ENCODE measurements around the gene SLC12A3. TPM values are rescaled to one million over a fixed set of nuclear protein-coding genes. Genes with fewer than 3 reads are reported as not detected.

SLC12A3 gene
- total RNA-seq, 2 donors from 2014 or later, result not detected

DNA sequence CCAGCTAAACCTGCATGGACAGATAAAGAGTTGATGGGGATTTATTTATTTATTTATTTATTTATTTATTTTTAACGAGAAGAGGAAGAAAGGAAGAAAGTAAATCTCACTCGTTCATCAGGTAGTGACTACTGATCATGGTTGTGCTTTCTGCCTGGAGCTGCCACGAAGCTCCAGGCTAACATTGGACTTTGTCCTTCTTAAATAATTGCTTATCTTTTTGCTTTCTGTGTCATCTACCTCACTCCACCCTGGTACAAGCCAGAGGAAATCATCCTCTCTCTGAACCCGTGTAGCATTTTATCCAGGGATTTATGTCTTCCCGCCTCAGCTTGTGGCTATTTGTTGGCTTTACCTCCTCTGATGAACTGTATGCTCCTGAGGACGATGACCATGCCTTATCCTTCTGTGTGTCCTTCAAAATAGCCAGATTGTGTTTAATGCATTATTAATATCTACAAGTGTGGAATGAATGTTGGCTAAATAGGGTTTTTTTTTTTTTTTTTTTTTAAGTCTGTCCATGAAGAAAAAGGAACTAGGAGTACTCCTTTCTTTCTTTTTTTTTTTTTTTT lies 8.0 kb upstream of the SLC12A3 start:
- no peak for DNase-seq (ENCODE audit: low spot score)
- ATAC-seq (ENCODE audit: insufficient number of reproducible peaks, low FRiP score, low read depth), result no peak
- no peak overlapping the region for H3K27ac ChIP-seq
- H3K27me3 ChIP-seq (replicated peaks; ENCODE audit: insufficient read depth), result no peaks in the 10 kb centered on the region
- no peaks in the 10 kb centered on the region for H3K36me3 ChIP-seq
- no peak overlapping the region for H3K4me3 ChIP-seq
- no peaks in the 10 kb centered on the region for H3K9me3 ChIP-seq
- no peaks in the 10 kb centered on the region for H3K4me1 ChIP-seq (ENCODE audit: control insufficient read depth in 1 of 2, low read depth in 2 of 2)
- TF ChIP-seq CTCF (IDR thresholded peaks at IDR 0.05), result no peak

- H3K27me3 ChIP-seq (replicated peaks; ENCODE audit: insufficient read depth), result no peaks in the 10 kb centered on the region
- DNase-seq (ENCODE audit: low spot score) (no peak), ATAC-seq (ENCODE audit: insufficient number of reproducible peaks, low FRiP score, low read depth) (no peak)
- H3K36me3 ChIP-seq, result no peaks in the 10 kb centered on the region
- H3K27ac ChIP-seq, result no peak overlapping the region
- no peak overlapping the region for H3K4me3 ChIP-seq
- no peaks in the 10 kb centered on the region for H3K9me3 ChIP-seq
- no peaks in the 10 kb centered on the region for H3K4me1 ChIP-seq (ENCODE audit: control insufficient read depth in 1 of 2, low read depth in 2 of 2)
- TF ChIP-seq CTCF (IDR thresholded peaks at IDR 0.05), result no peak
Observed at GRCh38 chr16:56858374-56858773, 6.6 kb upstream of the SLC12A3 start.

GRCh38 chr16:56859636-56860035 lies 5.4 kb upstream of the SLC12A3 start:
- Histone ChIP-seq H3K27ac (no peak overlapping the region), H3K27me3 (replicated peaks; ENCODE audit: insufficient read depth) (no peaks in the 10 kb centered on the region), H3K36me3 (no peaks in the 10 kb centered on the region), H3K4me1 (ENCODE audit: control insufficient read depth in 1 of 2, low read depth in 2 of 2) (no peaks in the 10 kb centered on the region), H3K9me3 (no peaks in the 10 kb centered on the region), H3K4me3 (no peak overlapping the region)
- DNase-seq (ENCODE audit: low spot score) (no peak), ATAC-seq (ENCODE audit: insufficient number of reproducible peaks, low FRiP score, low read depth) (no peak)
- no peak for TF ChIP-seq CTCF (IDR thresholded peaks at IDR 0.05)

DNA sequence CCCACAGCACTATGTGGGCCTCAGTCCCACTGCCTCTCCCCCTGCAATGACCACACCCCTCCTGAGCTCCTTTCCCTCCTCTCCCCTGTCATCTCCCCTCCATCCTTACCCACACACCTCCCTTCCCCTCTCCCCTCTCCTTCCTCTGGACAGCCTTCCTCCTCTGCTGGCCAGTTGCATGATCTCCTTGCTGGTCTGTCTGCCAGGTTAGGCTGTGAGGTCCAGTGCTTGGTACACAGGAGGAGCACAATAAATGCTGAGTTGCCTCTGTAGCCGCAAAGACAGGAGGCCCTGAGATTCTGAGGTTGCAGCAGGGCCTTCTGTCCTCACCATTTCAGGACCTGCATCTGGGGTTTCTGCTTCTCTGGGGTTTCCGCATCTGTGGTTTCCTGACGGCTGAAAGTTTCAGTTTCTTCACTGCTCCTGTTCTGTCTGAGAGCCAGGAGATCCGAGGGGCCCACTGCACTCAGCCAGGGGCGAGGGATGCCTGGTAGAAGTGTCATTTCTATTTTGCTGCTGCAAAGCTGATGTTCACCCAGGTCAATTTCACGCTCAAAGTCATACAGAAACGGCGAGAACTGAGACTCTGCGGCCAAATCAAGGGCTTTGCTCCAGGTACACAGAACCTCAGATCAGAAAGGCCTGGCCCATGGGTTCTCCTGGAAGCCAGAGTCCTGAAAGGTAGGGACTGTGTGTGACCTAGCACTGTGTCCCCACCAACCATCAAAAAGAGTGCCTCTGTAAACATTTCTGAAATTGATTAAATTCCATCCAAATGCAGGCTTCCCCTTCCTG lies 4.6 kb upstream of the SLC12A3 start:
- Histone ChIP-seq H3K4me3 (no peak overlapping the region), H3K27me3 (replicated peaks; ENCODE audit: insufficient read depth) (no peaks in the 10 kb centered on the region), H3K27ac (no peak overlapping the region), H3K4me1 (ENCODE audit: control insufficient read depth in 1 of 2, low read depth in 2 of 2) (no peaks in the 10 kb centered on the region), H3K36me3 (no peaks in the 10 kb centered on the region), H3K9me3 (no peaks in the 10 kb centered on the region)
- TF ChIP-seq CTCF (IDR thresholded peaks at IDR 0.05), result no peak
- ATAC-seq (ENCODE audit: insufficient number of reproducible peaks, low FRiP score, low read depth) (no peak), DNase-seq (ENCODE audit: low spot score) (no peak)

- no peak overlapping the region for H3K27ac ChIP-seq
- H3K9me3 ChIP-seq, result no peaks in the 10 kb centered on the region
- no peak for TF ChIP-seq CTCF (IDR thresholded peaks at IDR 0.05)
- H3K27me3 ChIP-seq (replicated peaks; ENCODE audit: insufficient read depth), result no peaks in the 10 kb centered on the region
- H3K36me3 ChIP-seq, result no peaks in the 10 kb centered on the region
- no peak overlapping the region for H3K4me3 ChIP-seq
- DNase-seq (ENCODE audit: low spot score), result no peak
- H3K4me1 ChIP-seq (ENCODE audit: control insufficient read depth in 1 of 2, low read depth in 2 of 2), result no peaks in the 10 kb centered on the region
- no peak for ATAC-seq (ENCODE audit: insufficient number of reproducible peaks, low FRiP score, low read depth)
Observed at GRCh38 chr16:56861092-56861610, 3.9 kb upstream of the SLC12A3 start.
